CD14-positive monocyte (primary cell): Measurements from ENCODE around the gene FXYD4. TPM values are rescaled to one million over a fixed set of nuclear protein-coding genes. Genes with fewer than 3 reads are reported as not detected.
A peak's percentile ranks its signal among the peaks of the same experiment; 100 is the strongest.

Experiments used
- DNase-seq, 3 donors: peaks; one replicate each; pipeline ENCODE4 v3.0.0-alpha.2; 2011 to 2022
- H2AFZ ChIP-seq: 2 replicates; pipeline ENCODE4 v1.6.0; 2012; ENCODE audit warnings: mild to moderate bottlenecking, low read depth, low read length, inconsistent platforms; ENCODE audit not compliant: insufficient read depth, poor library complexity, severe bottlenecking
- H3K27ac ChIP-seq, 2 donors: 1 replicate in 1 of 2; 2 replicates in 1 of 2; pipeline ENCODE4 v1.5.1; 2012 to 2013; ENCODE audit warnings: low read length in 2 of 2, control low read depth in 1 of 2, inconsistent platforms in 1 of 2, low read depth in 1 of 2, mild to moderate bottlenecking in 1 of 2
- H3K27me3 ChIP-seq, 2 donors: one replicate each; pipeline versions ENCODE4 v1.6.0 to v1.6.1; 2011 to 2013; ENCODE audit warnings: low read length in 2 of 2; ENCODE audit not compliant: control insufficient read depth in 2 of 2, insufficient read depth in 2 of 2
- H3K36me3 ChIP-seq, 2 donors: replicated peaks in 1 of 2; 1 replicate in 1 of 2; 2 replicates in 1 of 2; pipeline versions ENCODE4 v1.5.1 to v1.6.1; 2012 to 2013; ENCODE audit warnings: low read length in 2 of 2, control low read depth in 1 of 2, inconsistent platforms in 1 of 2, mild to moderate bottlenecking in 1 of 2; ENCODE audit not compliant: insufficient read depth in 2 of 2, control insufficient read depth in 1 of 2
- H3K4me1 ChIP-seq, 2 donors: 1 replicate in 1 of 2; 2 replicates in 1 of 2; pipeline versions ENCODE4 v1.5.1 to v1.6.1; 2012 to 2013; ENCODE audit warnings: low read length in 2 of 2, control low read depth in 1 of 2, inconsistent platforms in 1 of 2, mild to moderate bottlenecking in 1 of 2, moderate library complexity in 1 of 2; ENCODE audit not compliant: insufficient read depth in 2 of 2, control insufficient read depth in 1 of 2
- H3K4me2 ChIP-seq: replicated peaks from 2 replicates; pipeline ENCODE3; 2012; ENCODE audit warnings: low read length, moderate library complexity, mild to moderate bottlenecking; ENCODE audit not compliant: poor library complexity, severe bottlenecking; ENCODE audit errors: extremely low read depth
- H3K4me3 ChIP-seq, 3 experiments: fragments of 200-600 bp in 1 of 3; sonication (generic) in 1 of 3; replicated peaks in 1 of 3; 1 replicate in 2 of 3; 2 replicates in 1 of 3; pipeline ENCODE4 v1.5.1; 2011 to 2013; ENCODE audit warnings: low read length in 3 of 3, mild to moderate bottlenecking in 3 of 3, control low read depth in 2 of 3, low read depth in 2 of 3, inconsistent platforms in 1 of 3, moderate library complexity in 1 of 3
- H3K79me2 ChIP-seq: 2 replicates; pipeline ENCODE4 v1.6.0; 2012; ENCODE audit warnings: mild to moderate bottlenecking, control low read depth, inconsistent platforms, low read length, moderate library complexity; ENCODE audit not compliant: insufficient read depth
- H3K9ac ChIP-seq: 2 replicates; pipeline ENCODE4 v1.6.0; 2017; ENCODE audit warnings: low read length, mild to moderate bottlenecking; ENCODE audit not compliant: insufficient read depth, poor library complexity, severe bottlenecking
- H3K9me3 ChIP-seq, 2 donors: replicated peaks in 1 of 2; 1 replicate in 1 of 2; 2 replicates in 1 of 2; pipeline versions ENCODE4 v1.5.1 to v1.6.1; 2012 to 2013; ENCODE audit warnings: low read length in 2 of 2, control low read depth in 1 of 2; ENCODE audit not compliant: control insufficient read depth in 1 of 2, insufficient read depth in 1 of 2
- H4K20me1 ChIP-seq: 2 replicates; pipeline ENCODE4 v1.6.0; 2012; ENCODE audit warnings: mild to moderate bottlenecking, low read length, control low read depth, moderate library complexity; ENCODE audit not compliant: insufficient read depth
- H3K27ac Mint-ChIP-seq, 7 donors: one replicate each; pipeline ENCODE4 v1.8.0; 2020; ENCODE audit warnings: mild to moderate bottlenecking in 7 of 7, mixed read lengths in 7 of 7, moderate library complexity in 6 of 7, inconsistent platforms in 2 of 7
- H3K27me3 Mint-ChIP-seq, 3 donors: one replicate each; pipeline ENCODE4 v1.8.0; 2021 to 2022; ENCODE audit warnings: low read depth in 3 of 3, mild to moderate bottlenecking in 3 of 3, mixed read lengths in 3 of 3, moderate library complexity in 3 of 3, inconsistent platforms in 1 of 3
- H3K36me3 Mint-ChIP-seq, 2 donors: one replicate each; pipeline ENCODE4 v1.8.0; 2020; ENCODE audit warnings: mixed read lengths in 2 of 2, inconsistent platforms in 1 of 2, mild to moderate bottlenecking in 1 of 2
- H3K4me1 Mint-ChIP-seq: one replicate; pipeline ENCODE4 v1.8.0; 2020; ENCODE audit warnings: mild to moderate bottlenecking, mixed read lengths
- H3K4me3 Mint-ChIP-seq, 2 donors: one replicate each; pipeline ENCODE4 v1.8.0; 2020; ENCODE audit warnings: mild to moderate bottlenecking in 2 of 2, mixed read lengths in 2 of 2, moderate library complexity in 1 of 2
- H3K9me3 Mint-ChIP-seq, 7 donors: one replicate each; pipeline ENCODE4 v1.8.0; 2020 to 2022; ENCODE audit warnings: mixed read lengths in 7 of 7, mild to moderate bottlenecking in 6 of 7, moderate library complexity in 6 of 7, inconsistent platforms in 2 of 7
- CTCF ChIP-seq: fragments of 200-600 bp; IDR thresholded peaks from one replicate; pipeline ENCODE4 v1.8.0; 2022; ENCODE audit warnings: antibody characterized with exemption, mild to moderate bottlenecking
- WGBS: methylation state at CpG from one replicate; pipeline ENCODE4 v1.1.5; 2013; ENCODE audit warnings: missing lambda C conversion rate; ENCODE audit not compliant: insufficient coverage; 5-methylcytosine and 5-hydroxymethylcytosine counted together
- intact Hi-C, 2 donors: fragments of 100-400 bp; cut with micrococcal nuclease; formaldehyde crosslinking; loops; one replicate each; pipeline versions ENCODE4 v1.15.0 to v1.15.1; 2023
- polyA plus RNA-seq, 3 donors: library from polyadenylated mRNA; depleted of rRNA in 1 of 3; unstranded in 2 of 3; stranded (reverse) in 1 of 3; fragments of 300-500 nt in 2 of 3; fragments of >200 nt in 1 of 3; fragmentation: Illumina TruSeq in 2 of 3; gene quantifications; 1 replicate in 2 of 3; 2 replicates in 1 of 3; pipeline ENCODE4 v1.2.3, GENCODE V29; 2012 to 2021

Gene FXYD4
- polyA plus RNA-seq, 3 donors = 0.16 TPM; not detected in 2

- no peak for DNase-seq
- TF ChIP-seq CTCF = no peak
- no peaks in the 10 kb centered on the region for H4K20me1 ChIP-seq
- no peak overlapping the region for H3K4me2 ChIP-seq
- Mint-ChIP-seq H3K9me3 (peaks cover 0 to 6% (median 0%) of the 10 kb centered on the region in 7 donors), H3K36me3 (no peaks in the 10 kb centered on the region), H3K4me1 (peaks cover 27% of the 10 kb centered on the region), H3K27me3 (peaks cover 5 to 12% (median 7%) of the 10 kb centered on the region in 3 donors), H3K4me3 (no peak overlapping the region), H3K27ac (no peak overlapping the region)
- no peaks in the 10 kb centered on the region for H3K79me2 ChIP-seq
- 100% methylated on average over 2 of the region's 3 CpGs for WGBS
- intact Hi-C loops = no loop called here
- H3K36me3 ChIP-seq = no peaks in the 10 kb centered on the region
- H3K9me3 ChIP-seq = no peaks in the 10 kb centered on the region
- no peaks in the 10 kb centered on the region for H3K27me3 ChIP-seq
- H3K4me1 ChIP-seq = peaks cover 20 to 21% of the 10 kb centered on the region in 2 donors
- H3K27ac ChIP-seq = no peak overlapping the region
- peak overlapping the region; percentile 11 for H2AFZ ChIP-seq
- H3K9ac ChIP-seq = no peak overlapping the region
- no peak overlapping the region for H3K4me3 ChIP-seq
These were observed 46.6 kb upstream of the FXYD4 start for GRCh38 chr10:43324876-43325275.

- Mint-ChIP-seq H3K4me3 (no peak overlapping the region), H3K36me3 (no peaks in the 10 kb centered on the region), H3K27me3 (peaks cover 3 to 7% (median 4%) of the 10 kb centered on the region in 3 donors), H3K27ac (peak overlapping the region in 1 of 7 donors; percentile 7), H3K9me3 (peaks cover 0 to 7% (median 0%) of the 10 kb centered on the region in 7 donors), H3K4me1 (peaks cover 34% of the 10 kb centered on the region)
- H3K9ac ChIP-seq = no peak overlapping the region
- DNase-seq = no peak
- no peaks in the 10 kb centered on the region for H3K27me3 ChIP-seq
- H3K4me3 ChIP-seq = no peak overlapping the region
- H3K36me3 ChIP-seq = no peaks in the 10 kb centered on the region
- H3K4me2 ChIP-seq = no peak overlapping the region
- no peak for TF ChIP-seq CTCF
- no peak overlapping the region for H3K27ac ChIP-seq
- no peaks in the 10 kb centered on the region for H3K9me3 ChIP-seq
- no peak overlapping the region for H2AFZ ChIP-seq
- H4K20me1 ChIP-seq = no peaks in the 10 kb centered on the region
- peaks cover 28 to 30% of the 10 kb centered on the region in 2 donors for H3K4me1 ChIP-seq
- intact Hi-C loops = no loop called here
- WGBS = no CpG with 5 or more reads among the region's 2 CpGs
- no peaks in the 10 kb centered on the region for H3K79me2 ChIP-seq
These were observed 44.3 kb upstream of the FXYD4 start for GRCh38 chr10:43327171-43327570.
